ENCODE results near the gene CPT1A. TPM values are rescaled to one million over a fixed set of nuclear protein-coding genes. Genes with fewer than 3 reads are reported as not detected.

CPT1A gene
- total RNA-seq, 1 donor from 2014 or later, result 77.1 TPM

DNA sequence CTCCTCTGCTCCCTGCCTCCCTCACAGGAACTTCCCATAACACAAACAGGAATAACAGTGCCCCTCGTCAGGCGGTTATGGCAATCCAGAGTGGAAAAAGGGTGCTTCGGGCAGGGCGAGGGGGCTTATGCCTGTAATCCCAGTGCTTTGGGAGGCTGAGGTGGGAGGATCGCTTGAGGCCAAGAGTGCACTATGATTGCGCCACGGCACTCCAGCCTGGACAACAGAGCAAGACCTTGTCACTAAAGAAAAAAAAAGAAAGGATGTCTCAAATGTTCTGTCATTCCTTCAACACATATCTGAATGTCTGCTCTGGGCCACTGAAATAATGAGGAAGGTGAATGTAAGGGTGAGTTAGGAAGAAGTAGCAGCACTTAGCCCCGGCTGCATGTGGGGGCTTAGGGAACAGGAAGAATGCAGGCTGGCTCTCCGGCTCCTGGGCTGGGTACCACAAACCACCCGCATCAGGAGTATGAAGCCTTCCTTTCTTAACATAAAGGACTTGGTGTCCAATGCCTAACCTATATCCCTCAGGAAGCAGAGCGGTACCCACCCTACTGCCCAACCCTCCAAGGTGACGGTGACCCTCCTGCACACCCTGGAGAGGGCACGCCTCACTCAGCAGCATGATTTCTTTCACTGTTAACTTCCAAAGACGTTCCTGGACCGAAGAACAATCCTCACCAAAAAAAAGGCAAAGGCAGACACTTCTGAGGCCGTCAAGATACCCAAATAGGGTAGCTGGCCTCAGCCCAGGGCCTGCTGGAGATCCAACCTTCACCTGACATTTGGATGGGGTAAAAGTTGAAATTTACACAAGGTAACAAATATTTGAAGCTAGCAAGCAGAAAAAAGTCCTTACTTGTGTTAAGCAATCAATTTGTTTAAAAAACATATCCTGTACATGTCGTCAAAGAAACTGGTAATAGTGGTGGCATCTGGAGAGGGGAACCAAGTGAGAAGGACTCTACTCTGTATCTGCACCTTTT lies 3.8 kb downstream of the CPT1A start:
- ATAC-seq (ENCODE audit: poor library complexity) (no peak), DNase-seq (no peak)
- intact Hi-C loops (cut with DNase I), result no loop called here

DNA sequence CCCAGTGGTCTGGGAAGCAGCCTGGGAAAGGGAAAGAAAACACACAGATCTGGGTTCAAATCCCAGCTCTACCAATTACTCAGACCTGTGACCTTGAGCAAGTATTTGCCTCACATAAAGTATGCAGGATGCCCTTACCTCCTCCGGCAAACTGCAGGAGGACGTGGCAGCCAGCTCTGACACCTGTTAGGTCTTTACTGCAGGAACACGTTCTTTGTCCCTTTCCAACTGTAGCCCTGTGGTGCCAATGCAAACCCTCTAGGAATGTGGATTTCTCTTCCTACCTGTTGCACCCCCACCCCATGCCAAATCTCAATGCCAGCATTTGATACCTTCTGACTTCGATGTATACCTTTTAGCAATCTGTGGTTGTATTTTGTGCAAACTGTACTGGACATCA lies 6.0 kb downstream of the CPT1A start:
- DNase-seq, result no peak
- intact Hi-C loops (cut with DNase I), result no loop called here
- ATAC-seq (ENCODE audit: poor library complexity), result no peak

DNA sequence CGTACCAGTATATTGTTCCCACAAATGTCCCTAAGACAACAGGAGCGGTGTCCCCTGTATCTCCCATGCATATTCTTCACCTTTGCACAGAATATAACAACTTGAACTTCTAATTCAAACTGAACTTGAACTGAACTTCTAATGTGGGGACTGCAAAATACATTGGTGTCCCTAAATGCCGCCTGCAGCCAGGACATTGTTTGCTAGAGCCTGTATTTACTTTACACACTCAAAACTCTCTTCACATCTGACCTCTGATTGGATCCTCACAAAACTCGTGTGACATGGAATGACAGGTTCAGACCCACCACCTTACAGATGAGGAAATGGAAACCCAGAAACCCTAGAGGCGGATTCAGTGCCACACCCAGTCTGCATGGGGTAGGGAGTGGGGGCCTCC lies 6.4 kb downstream of the CPT1A start:
- intact Hi-C loops (cut with DNase I), result no loop called here
- DNase-seq, result no peak
- no peak for ATAC-seq (ENCODE audit: poor library complexity)

DNA sequence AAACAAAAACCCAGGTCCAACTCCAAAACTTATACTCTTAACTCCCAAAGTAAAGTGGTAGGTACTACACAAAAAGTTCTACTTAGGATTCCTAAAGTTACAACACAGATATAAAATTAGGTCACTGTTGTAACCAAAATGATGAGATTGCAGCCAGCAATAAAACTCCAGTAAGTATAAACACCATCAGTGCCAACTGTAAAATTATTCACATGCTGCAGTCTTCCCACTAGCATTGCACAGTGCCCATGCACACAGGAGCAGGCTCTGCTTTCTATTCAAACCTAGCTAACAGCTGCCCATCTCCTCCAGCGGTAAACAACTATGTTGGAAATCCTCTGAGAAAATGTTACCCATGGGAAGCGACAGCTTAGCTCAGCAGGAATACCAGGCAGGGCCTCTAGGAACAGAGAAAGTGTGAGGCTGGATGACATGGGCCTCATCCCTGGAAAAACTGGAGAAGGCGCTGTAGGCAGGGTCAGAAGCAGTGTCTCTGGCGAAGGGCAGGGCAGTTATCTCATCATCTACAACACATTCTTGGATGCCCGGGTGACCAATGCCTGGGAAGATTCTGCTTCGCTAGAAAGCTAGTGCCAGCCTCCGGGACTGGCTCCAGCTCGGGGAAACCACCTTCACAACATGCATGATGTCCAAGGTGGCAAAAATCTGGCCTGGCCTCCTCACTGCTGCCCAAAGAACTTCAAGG lies 9.1 kb downstream of the CPT1A start:
- peak; percentile 19 for ATAC-seq (ENCODE audit: poor library complexity)
- intact Hi-C loops (cut with DNase I), result no loop called here
- DNase-seq, result no peak

DNA sequence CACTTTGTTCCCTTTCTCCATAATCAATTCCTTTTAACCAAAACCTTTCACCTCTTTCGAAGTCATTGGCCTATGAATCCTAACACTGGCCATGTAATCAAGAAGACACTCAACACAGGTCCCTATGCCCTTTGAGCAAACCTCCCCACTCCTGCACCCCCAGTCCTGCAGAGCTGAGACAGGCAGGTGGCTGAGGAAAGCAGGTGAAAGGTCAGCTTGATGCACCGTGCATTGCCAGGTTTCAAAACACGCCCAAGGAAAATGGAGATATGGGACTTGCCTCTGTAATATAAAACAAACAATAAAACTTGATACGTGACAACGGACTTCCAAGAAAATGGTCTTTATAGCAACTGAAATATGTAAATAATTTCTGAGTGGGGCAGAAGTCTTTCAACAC lies 10.6 kb downstream of the CPT1A start:
- DNase-seq, result no peak
- ATAC-seq (ENCODE audit: poor library complexity), result no peak
- intact Hi-C loops (cut with DNase I), result no loop called here

DNA sequence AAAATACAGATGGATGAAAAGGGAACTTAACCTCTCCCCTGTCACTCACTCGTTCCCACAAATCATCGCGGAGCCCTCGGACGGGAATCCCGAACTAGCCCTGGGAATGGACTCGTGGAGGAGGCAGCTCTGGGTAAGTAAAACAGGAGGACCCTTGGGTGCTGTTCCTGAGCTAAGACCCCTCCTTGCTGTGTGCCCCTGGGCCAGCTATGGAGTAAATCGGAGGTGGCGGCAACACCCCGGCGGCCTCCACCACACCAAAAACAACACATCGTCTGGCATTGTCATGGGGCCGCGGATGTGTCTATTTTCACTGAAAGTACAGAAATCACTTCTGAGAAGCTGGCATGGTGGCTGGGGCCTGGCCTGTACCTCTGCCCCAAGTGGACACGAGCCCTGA lies 12.1 kb downstream of the CPT1A start:
- DNase-seq (no peak), ATAC-seq (ENCODE audit: poor library complexity) (no peak)
- intact Hi-C loops (cut with DNase I), result no loop called here

DNA sequence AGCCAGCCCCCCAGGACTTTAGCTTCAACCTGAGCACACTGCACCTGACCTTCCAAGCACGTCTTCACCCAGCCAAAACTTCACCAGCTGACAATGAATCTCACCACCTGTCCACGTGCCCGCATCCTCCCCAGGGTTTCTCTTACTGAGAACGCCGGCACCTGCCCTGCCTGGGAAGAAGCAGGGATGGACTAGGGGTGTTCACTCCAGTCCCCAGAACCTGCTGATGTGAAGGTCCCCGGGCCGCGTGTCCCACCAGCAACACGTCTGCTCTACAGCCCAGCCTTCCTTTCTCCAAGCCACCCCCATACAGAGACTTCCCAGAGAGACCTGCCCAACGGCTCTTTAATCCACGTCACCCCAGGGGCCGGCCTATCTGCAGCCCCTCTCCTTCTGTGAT lies 12.8 kb downstream of the CPT1A start:
- no peak for DNase-seq
- ATAC-seq (ENCODE audit: poor library complexity), result no peak
- intact Hi-C loops (cut with DNase I), result no loop called here

DNA sequence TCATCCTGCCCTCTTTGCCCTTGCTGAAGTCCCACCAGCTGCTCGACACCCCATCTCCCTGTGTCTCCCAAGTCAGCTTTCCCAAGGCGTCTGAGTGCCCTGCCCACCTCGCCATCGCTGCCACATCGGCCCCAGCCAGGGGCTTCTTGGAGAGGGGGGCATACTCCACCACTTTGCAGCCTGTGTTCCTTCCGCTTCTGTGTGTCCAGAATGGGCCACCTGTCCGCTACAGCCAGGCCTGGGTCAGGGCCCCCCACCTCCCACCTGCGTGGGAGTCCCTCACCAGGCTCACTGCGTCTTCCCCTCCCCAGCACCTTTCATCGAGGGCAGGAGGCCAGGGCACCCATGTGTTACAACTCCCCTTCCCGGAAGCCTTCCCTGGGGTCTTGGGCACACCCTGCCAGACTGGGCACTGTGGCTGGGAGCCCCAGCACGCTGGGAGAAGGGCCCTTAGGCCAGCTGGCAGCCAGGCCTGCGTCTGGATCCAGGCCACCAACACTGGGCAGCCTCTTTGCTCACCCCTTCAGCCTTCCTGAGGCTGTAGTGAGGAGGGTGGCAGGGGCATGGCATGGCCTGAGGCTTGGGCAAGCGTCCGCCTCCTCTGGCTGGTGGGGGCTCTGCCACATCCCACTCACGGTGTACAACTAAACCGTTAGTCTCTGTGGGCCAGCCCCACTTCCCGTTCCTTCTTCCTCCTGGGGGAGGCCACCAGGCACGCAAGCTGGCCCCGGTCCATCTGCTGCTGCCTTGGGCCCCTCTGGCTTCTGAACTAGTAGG lies 13.4 kb downstream of the CPT1A start:
- ATAC-seq (ENCODE audit: poor library complexity) (peak; percentile 80), DNase-seq (peak; percentile 61)
- intact Hi-C loops (cut with DNase I), result no loop called here

DNA sequence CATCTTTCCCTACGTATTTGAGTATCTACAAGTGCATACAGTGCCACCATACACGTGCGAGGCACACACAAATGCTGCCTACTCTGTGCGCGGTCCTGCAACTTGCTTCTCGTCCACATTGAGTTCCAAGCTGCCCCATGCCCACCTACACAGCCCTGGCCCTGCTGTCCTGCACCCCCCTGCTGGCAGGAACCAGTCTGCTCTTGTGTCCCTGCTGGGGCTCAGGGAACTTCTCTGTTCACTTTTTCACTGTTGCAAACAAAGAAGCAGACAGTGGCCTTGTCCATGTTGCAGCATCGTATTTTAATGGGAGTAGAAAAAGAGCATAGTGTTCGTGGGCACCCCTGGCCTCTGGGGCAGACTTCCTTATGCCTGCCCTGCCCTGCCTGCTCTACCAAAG lies 14.0 kb downstream of the CPT1A start:
- intact Hi-C loops (cut with DNase I), result no loop called here
- ATAC-seq (ENCODE audit: poor library complexity), result no peak
- DNase-seq, result no peak

DNA sequence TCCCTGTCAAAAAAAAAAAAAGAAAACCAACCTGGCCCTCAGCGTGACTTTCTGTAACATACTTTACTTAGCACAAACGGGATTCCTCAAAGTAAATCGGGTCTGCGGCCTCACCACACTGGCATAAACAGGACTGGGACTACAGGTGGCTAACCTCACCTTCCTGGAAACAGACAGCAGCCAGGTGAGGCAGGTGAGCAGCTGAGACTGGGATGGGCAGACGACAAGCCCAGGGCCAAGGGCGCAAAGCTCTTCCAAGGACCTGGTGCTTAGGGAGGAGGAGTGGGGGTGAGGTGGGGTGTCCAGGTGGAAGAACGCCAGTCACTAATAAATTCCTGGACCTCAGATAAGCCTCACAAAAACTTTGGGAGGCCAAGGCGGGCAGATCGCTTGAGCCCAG lies 15.0 kb downstream of the CPT1A start:
- DNase-seq, result no peak
- intact Hi-C loops (cut with DNase I), result no loop called here
- no peak for ATAC-seq (ENCODE audit: poor library complexity)

DNA sequence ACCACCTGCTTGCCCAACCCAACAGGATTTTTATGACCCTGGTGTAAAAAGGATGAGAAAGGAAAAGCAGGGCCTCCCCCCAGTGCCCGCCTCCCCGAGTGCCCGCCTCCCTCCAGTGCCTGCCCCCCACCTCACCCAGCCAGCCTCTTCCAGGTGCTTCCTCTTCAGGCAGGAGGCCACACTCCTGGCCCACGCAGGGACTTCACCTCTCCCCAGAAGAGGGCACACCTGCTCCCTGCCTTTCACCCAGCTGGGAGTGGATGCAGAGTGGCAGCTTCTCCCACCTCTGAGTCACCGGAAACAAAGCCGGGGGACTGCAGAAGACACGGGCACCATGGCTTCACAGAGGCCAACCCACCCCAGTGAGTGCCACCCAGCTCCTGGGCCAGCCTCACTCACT lies 16.1 kb downstream of the CPT1A start:
- DNase-seq (no peak), ATAC-seq (ENCODE audit: poor library complexity) (peak; percentile 4)
- intact Hi-C loops (cut with DNase I), result no loop called here

DNA sequence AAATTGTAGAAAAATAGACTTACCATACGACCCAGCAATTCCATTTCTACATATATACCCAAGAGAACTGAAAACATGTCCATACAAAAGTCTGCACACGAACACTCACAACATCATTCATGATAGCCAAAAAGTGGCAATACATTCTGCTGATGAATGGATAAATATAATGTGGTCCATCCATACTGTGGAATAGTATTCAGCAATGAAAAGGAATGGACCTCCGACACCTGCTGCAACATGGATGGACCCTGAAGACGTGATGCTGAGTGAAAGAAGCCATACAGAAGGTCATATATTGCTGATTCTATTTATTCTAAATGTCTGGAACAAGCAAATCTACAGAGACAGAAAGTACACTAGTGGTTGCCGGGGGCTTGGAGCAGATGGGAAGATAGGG lies 19.2 kb downstream of the CPT1A start:
- ATAC-seq (ENCODE audit: poor library complexity) (no peak), DNase-seq (no peak)
- intact Hi-C loops (cut with DNase I), result no loop called here

DNA sequence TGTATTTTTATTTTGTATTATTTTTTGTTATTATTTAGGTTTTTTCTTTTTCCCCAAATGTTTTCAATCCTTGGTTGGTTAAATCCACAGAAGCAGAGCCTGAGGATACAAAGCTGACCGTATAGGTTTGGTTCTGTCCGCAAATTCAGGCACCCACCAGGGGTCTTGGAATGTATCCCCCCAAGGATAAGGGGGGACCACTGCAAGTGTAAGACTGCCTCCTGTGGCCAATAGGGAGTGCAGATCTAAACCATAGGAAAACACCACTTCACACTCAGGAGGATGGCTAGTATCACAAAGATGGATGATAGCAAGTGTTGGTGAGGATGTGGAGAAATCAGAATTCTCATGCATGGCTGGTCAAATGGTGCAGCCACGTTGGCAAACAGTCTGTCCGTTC lies 20.0 kb downstream of the CPT1A start:
- intact Hi-C loops (cut with DNase I), result no loop called here
- DNase-seq (no peak), ATAC-seq (ENCODE audit: poor library complexity) (no peak)

DNA sequence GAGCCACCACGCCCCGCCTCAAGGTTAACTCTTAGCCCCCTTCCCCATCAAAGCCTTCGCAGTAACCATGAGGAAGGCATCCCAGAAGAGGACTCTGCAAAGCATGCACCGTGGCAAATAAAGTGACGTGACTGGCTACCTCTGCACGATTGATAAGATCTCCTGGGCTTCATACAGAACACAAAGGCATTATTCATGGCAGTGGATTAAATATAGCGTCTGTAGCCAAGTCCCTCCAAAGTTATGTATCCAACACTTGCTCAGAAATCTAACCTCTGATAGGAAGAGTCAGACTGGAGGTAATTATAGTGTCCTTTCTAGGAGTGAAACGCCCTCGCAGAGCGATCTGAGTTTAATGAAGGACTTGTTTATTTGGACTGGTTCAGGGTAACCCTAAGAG lies 22.4 kb downstream of the CPT1A start:
- DNase-seq, result no peak
- peak; percentile 28 for ATAC-seq (ENCODE audit: poor library complexity)
- intact Hi-C loops (cut with DNase I), result no loop called here

DNA sequence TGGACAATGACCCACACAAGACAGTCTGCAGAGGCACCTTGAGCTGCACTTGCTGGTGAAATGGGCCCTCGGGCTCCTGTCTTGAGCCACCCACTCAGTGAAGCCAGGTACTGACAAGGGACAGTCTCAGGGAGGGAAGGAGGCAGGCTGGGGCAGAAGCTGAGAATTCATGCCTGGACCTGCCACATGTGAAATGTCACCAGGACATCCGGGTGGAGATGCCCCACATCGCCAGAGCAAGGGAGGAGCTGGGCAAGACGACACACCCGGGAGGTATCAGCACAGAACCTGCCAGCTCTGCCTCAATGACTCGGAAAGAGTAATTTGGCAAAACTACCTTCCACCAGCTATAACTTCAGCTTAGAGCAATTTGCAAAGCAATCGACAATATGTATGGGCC lies 23.5 kb downstream of the CPT1A start:
- DNase-seq, result no peak
- intact Hi-C loops (cut with DNase I), result no loop called here
- no peak for ATAC-seq (ENCODE audit: poor library complexity)

DNA sequence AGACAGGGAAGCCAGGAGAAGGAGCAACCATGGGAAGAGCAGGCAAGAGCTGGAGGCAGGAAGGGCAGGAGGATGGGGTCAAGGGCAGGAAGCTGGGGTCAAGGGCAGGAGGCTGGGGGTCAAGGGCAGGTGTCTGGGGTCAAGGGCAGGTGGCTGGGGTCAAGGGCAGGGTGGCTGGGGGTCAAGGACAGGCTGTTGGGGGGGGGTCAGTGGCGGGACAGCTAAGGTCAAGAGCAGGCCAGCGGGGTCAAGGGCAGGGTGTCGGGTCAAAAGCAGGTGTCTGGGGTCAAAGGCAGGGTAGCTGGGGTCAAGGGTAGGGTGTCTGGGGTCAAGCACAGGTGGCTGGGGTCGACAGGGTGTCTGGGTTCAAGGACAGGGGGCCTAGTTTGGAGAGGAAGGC lies 24.2 kb downstream of the CPT1A start:
- intact Hi-C loops (cut with DNase I), result no loop called here
- DNase-seq (no peak), ATAC-seq (ENCODE audit: poor library complexity) (no peak)

DNA sequence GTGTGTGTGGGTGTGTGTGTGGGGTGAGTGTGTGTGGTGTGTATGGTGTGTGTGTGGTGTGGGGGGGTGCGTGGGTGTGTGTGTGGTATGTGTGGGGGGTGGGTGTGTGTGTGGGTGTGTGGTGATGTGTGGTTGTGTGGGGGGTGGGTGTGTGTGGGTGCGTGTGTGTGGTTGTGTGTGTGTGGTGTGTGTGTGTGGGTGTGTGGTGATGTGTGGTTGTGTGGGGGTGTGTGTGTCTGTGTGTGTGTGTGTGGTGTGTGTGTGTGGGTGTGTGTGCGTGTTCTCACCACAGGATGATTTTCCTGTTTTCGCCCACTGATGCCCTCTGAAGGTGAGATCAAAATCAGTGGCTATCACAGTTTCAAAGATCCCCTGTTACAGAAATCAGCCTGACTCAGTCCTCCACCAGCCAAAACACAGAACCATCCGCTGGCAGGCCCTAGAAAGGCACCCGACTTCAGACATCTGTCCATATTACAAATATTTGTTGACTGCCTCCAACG lies 24.7 kb downstream of the CPT1A start:
- intact Hi-C loops (cut with DNase I), result no loop called here
- ATAC-seq (ENCODE audit: poor library complexity) (no peak), DNase-seq (no peak)

DNA sequence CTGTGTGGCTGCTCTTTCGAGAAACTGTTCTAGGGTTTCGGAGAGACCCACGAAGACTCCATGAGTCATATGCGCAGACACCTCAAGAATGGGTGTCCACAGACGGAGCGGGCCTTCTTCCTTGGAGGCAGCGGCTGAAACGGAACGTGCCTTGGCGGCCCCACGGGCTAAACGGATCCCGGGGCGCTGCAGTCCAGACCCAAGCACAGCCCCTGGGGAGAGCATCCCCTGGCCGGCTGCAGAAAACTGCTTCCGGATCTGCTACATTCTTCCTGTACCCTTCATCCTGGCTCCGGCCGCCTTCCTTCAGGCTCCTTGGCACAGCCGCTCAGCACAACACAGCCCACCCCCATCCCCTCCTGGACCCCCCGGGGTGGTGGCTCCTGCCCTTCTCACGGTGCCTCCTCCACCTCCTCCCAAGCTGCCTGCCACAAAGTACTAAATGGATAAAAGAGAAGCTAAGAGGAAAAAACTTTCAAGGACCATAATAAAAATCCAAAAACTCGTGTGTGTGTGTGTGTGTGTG lies 25.4 kb downstream of the CPT1A start:
- no peak for DNase-seq
- intact Hi-C loops (cut with DNase I), result no loop called here
- no peak for ATAC-seq (ENCODE audit: poor library complexity)

DNA sequence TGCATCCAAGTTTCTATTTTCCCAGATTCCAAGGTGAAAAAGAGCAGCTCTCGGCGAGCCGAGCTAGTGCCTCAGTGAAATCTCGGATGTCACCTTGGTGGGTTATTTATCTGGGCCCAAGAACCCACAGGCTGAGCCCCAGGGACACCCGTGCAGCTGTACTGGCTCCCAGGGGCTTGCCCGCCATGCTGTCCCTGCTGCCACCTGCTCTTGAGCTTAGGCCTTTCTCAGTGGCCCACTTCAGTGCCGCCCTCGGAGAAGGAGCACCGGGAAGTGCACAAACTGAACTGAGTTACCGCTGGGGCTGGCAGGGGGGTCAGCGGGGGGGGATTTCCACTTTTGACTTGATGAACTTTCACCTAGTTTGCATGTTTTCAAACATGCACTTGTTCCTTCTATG lies 27.9 kb downstream of the CPT1A start:
- DNase-seq (no peak), ATAC-seq (ENCODE audit: poor library complexity) (no peak)
- intact Hi-C loops (cut with DNase I), result no loop called here
